T1000 (cell line): Measurements from ENCODE around the gene ZIC2.

ENCODE experiments used
- DNase-seq: peaks from one replicate; lab custom pipeline; 2025; ENCODE audit warnings: mixed read lengths; lab: John Stamatoyannopoulos, UW

The ZIC2 gene

DNA sequence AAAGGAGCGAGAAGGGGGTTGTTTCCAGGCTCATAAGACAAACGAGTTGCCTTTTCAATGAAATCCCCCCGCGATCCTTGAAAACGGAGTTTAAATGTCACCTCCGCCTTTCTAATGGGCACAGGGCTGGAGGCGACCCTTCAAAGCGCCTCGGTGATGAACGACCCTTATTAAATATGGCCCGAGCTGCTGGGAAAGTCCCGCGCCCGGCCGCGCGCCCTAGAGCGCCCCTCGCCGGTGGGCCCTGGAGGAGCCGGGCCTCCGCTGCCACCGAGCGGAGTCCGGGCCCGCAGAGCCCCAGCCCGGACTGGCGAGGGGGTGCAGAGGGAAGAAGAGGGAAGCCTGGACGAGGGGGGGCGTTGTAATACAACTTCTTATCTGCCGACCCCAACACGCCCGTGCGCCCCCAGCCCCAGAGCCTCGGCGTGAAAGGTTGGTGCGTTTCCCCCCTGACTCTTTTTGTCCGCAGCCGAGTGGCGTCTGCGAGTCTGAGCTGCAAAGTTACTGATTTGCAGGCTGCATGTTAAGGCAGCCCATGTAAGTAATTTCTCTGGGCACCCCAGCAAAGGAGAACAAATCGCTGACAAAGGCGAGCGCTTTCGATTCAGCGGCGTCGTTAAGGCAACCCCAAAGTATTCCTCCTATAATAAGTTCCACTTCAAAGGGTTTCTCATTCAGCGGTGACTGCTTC lies 21.9 kb upstream of the ZIC2 start:
- DNase-seq: no peak

DNA sequence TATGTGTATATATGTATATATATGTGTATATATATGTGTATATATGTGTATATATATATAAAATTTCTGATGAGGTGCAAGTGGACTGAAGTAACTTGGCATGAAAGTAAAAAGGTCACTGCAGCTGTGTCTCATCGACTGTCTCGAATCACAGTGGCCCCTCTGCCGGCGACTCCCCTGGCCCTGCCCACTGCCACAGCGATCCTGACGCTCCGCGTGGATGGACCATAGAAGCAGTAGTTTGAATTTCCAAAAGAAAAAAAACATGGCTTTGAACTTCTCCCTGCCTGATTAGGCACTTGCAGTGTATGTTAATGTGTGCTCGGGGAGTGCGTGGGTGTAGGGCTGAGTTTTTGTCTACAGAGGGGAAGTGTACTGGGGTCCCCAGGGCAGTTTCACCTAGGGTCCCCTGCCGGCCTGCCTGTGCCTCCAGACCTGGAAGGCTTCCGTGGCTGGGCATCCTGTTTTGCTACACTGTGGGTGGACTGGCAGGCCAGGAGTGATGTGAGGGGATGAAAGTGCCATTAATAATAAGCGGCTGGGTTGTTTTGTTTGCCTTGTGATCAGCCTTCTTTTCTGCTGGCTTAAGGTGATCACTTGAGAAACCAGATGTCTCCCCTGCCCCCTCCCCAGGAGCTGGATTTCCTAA lies 20.8 kb upstream of the ZIC2 start:
- no peak for DNase-seq

DNA sequence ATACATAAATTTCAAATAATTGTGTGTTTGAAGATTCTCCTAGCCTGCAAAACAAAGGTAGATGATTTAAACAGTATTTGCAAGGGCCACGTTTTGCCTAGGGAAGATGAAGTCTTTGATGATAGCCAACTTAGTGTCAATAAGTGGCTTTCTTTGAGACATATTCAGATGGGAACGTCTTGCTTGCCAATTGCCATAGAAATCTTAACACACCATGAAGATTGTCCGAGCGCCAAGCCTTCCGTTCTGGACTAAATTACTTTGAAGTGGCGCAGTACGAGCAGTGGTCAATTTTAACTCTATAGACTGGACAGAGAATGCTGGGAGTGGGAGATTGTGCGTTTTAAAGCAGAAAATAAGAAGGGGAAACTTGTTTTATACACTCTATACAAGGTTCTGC lies 19.9 kb upstream of the ZIC2 start:
- no peak for DNase-seq

DNA sequence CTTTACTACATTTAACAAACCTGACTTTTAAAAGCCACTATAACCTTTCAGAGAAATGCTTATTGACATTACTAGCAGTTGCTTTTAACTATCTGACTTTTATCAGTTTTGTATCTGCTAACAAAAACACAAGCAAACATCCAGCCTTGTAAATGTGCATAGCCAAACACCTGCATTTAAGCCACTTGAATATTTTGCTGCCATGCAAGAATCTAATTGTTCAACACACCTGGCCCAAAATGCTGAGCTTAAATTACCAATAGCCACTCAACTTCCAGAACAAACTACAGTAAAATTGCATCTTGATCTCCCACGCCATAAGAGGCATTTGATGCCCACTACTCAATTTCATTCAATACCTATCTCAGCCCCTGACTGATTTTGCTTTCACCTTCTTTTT lies 19.3 kb upstream of the ZIC2 start:
- no peak for DNase-seq

DNA sequence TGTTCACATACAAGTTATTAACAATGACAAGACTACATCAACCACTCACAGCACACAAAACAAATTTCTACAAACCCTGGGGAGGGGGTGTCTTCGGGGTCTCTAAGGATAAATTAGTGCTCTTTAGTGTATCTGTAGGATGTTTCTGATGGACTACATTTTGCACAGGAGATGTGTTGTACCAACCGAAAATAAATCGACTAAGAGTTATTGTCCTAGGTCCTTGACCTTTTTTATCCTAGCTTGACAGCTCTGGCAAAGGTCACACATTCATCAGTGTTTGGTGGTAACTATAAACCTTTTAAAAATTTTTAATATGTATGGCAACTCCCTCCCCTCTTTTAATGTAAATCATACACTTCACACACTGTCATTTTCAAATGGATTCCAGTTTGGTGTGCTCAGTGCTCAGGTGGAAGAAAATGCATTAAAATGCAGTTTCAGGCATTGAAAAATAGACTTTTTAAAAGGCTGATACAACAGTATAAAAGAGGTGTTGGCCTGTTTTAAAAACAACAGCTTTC lies 17.7 kb upstream of the ZIC2 start:
- DNase-seq: no peak

DNA sequence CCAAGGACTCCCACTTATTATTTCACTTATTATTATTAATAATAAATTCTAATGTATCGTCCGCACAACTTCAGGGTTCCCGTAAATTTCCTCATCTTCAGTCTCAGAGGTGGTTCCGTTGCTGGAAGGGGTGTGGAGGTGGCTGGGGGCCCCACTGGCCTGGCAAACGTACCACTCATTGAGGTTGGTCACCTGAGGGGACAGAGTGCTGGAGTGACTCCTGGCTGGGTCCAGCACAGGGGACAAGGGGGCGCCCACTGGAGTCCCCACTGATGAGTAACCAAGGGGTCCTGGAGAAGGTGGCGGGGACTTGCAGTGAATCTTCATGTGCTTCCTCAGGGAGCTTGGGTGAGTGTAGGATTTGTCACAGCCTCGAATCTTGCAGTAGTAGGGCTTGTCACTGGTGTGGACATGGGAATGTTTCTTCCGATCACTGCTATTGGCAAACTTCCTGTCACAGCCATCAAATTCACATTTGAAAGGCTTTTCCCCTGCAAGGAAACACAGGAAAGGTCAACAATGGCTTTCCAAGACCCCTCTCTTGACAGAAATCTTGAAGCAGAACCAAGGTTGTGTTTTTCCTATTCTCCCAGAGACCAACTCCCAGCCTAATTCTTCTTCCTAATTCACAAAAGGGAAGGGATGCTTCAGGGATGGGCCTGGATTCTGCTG lies 16.1 kb upstream of the ZIC2 start:
- DNase-seq: no peak

DNA sequence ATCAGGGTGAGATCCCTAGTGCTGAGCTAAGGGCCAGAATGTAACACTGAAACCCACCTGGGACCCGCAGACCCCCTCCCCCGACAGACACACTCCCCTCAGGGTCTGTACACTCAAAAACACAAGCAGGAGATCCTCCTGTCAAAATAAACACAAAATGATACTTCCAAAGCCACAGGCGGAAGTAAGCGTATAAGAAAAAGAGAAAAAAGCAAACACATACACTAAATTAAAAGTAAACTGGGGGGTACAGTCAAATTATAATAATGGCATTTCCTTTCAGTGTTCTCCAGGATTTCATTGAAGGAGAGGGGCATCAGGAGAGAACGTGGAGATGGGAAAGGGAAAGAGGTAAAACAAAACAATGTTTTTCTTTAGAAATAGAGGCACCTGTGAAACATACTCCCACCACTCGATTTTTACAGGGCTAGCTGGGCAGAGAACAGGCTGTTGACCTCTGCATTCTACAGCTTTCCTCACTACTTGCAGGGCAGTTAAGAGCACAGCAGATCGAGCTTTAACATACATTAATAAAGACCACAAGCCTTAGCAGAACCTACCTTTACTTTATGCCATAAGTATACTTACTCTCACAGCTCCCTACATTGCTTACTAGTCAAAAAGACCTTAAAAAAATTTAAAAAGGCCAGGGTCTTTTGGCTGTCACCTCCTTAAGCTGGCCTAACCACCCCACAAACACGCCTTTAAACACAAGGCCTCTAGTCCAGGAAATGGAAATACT lies 15.3 kb upstream of the ZIC2 start:
- no peak for DNase-seq

DNA sequence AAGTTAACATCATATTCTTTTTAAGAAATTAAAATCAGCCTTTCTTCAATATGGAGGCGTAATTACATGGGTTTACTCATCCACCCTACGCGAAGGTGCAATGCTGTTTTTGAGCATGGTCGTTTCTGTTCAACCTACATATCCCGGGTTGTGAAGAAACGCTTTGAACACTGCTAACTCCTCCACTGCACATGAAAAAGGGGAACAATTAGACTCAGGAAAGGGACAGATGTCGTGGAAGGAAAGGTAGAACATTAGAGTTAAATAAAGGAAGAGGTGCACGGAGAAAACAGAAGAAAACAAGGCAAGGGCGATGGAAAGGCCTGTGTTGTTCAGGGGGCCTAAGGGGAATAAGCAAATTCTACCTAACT lies 14.1 kb upstream of the ZIC2 start:
- DNase-seq: no peak

DNA sequence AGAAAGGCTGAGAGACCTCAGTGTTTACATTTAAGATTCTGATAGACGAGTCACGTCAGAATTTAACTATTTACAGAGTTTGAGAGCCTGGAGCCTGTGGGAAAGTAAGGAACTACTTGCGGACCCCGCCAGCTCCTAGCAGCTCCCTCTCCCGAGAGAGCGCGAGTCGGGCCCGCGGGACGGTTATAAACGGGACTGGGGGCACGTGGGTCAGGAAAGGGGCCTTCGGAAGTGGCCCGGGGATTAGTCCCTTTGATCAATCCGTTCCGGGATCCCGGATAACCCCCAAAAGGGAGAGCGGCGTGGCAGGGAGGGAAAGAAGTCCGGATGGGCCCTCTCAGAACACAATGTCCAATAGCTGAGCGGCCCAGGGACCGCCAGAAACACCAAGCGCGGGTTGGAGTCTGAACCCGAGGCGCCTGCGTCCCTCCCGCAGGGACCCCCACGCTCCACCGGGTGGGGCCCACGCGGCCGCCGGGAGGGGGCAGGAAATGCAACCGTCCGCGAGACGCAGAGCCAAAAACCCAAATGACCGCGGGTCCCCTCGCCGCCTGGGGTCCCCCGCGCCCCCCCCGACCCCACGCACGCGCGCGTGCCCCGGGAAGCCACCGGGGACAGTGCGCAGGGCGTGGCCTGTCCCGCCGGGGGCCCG lies 13.6 kb upstream of the ZIC2 start:
- no peak for DNase-seq

DNA sequence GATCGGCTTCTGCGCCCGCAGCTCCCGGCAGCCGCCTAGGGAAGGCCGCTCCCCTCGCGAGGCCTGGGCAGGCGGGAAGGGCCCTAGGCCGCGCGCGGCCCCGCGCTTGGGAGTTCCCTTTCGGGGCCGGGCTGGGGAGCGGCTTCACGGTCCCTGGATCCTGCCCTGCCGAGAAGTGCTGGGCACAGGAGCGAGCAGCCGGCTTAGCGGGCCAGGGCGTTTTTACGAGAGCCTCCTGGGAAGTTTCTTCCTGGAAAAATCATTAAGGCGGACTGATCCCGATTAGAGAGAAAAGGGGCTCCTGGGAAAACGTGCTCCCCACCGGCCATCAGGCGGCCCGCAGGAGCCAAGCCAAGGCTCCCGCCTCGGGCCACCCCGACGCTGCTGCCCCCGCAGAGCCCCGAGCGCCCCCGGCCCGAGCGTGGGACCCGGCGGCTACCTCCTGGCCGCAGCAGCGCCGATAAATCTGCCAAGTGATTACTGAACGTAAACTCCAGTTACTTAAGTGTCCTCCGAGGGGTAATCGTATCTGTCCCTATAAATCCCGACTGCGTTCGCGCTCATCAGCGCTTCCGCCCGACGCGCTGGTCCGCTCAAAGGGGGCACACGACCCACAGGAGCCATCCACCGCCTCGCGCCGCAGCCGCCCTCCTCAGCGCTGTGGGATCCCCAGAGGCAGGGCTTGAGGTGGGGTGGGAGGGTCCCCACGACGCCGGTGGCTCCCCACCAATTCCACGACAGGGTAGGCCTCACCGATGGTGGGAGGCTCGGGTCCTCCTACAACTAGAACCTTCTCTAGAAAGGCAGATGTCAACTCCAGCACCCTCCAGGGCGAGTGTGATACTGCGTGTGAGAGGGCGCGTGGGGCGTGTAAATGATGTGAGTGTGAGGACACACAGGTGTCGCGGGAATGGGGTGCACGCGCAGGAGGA lies 12.8 kb upstream of the ZIC2 start:
- DNase-seq: no peak

DNA sequence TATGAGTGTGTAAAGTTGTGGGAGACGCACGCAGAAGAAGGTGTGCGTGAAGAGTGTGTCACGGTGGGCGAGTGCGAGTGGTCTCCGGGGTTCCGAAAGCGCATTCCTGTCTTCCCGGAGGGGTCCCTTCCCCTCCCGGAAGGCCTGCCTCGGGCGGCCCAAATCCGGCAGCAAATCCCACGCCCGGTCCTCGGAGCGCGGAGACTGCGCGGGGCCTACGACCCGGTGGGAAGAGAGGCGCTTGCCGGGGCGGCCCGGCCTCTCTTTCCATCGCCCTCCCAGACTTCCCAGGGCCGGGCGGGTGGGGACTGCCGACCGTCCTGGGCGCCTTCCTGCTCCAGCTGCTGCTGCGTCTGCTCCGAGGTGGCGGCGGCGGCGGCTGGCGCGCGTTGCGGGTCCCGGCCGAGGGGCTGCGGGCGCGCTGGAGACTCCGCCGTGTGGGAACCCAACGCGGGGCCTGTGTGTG lies 12.1 kb upstream of the ZIC2 start:
- DNase-seq: no peak

DNA sequence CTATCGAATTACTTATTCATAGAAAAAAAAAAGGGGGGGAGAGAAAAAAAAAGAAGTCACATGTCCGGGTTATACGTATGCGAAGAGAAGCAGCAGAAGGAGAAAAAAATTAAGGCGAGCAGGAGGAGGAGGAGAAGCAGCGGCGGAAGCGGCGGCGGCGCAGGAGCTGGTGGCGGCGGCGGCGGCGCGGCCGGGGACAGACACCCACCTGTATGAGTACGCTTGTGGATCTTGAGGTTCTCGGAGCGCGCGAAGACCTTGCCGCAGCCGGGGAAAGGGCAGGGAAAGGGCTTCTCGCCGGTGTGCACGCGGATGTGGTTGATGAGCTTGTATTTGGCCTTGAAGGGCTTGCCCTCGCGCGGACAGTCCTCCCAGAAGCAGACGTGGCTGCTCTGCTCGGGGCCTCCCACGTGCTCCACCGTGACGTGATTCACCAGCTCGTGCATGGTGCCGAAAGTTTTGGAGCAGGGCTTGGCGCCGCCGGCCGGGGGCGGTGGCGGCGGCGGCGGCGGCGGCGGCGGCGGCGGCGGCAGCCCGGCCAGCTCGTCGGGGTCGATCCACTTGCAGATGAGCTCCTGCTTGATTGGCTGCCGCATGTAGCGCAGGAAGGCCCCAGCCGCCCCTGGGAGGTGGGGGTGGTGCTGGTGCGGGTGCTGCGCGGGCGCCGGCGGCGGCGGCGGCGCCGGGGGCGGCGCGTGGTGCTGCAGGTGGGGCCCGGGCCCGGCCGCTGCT lies 11.5 kb upstream of the ZIC2 start:
- no peak for DNase-seq

DNA sequence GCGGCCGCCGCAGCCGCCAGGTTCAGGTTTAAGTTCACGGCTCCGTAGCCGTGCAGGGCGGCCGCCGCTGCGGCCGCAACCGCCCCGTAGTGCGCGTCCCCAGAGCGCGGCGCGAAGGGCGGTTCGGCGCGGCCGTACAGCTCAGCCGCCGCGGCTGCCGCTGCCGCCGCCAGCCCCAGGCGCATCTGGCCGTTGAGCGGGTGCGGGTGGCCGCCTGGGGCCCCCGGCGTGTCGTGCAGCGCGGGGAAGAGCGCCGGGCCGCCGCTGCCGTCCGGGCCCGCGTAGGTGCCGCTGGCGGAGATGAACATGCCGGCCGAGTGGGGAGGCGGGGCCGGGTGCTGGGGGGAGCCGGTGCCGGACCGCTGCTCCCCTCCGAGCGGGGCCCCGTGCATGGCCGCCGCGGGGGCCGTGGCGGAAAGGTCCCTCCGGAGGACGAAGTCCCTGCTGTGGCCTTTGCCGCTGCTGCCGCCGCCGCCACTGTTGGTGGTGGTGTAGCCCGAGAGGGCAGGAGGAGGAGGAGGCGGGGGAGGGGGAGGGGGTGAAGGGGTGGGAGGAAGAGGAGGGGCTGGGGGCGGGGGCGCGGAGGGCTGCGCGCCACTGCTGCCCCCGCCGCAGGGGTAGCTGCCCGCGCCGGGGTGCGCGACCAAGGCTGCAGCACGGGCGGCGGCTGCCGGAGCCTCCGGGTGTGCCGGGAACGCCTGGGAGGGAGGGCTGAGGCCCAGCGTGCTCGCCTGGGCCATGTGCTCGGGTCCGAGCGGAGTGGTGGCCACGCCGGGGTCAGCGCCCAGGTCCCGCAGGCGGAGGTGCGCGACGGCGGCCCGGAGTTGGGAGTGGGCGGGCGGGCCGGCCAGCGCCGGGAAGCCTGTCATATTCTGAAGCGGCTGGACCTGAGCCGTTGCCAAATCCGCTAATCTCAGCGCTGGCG lies 10.7 kb upstream of the ZIC2 start:
- DNase-seq: no peak

DNA sequence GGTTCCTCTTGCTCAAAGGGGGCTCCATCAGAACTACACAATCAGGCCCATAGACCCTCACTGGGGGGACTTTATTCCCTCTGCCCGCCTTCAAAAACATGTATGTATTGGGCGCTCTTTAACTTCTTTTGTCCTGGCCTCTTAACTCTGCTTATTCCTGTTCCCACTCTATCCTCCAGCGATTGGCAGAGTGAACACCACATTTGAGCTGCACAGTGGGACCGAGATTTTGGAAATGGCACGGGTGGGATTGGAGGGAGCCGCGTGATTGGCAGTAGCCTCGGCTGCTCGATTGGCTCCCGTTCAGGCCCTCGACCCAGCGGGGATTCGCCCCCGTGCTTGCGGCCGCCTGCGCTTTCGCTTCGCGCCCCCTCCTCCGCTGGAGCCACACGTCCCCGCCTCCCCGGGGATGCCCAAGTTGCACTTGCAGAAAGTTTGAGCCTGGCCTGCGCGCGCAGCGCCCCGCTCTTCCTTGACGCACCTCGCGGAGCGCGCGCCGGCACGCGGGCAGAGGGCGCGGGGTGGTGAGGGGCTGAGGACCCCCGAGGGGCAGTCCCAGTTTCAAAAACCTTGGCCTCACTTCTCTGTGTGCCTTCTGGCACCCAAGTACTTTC lies 9.9 kb upstream of the ZIC2 start, which contains the start of gene ZIC5:
ZIC5 (minus strand) TSS at position 192 of the 614 bp plus-strand sequence; CDS start at position 28, 164 bp downstream.
- no peak for DNase-seq

DNA sequence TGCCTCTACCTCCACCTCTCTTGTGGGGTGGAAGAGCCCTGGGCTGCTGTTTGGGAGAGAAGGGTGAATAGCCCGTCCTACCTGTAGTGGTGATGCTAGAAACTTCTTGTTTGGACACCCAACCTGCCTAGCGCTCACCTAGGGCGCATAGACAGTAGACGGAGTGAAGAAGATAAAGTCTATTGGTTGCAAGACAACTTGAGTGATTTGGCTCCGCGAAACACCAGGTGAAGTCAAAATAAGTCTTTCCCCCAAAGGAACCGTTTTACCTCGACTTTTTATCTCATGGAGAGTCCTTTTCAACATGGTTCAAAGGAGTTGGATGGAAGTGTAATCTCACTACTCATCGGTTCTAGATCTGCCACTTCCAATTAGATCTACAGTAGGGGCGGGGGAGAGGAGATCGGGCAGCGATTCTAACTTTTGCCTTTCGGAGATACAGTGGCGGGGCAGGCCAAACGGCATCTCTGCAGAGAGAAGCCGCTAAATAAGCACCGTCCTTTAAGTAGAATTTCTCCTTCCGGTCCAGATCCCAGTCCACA lies 9.3 kb upstream of the ZIC2 start:
- DNase-seq: no peak

DNA sequence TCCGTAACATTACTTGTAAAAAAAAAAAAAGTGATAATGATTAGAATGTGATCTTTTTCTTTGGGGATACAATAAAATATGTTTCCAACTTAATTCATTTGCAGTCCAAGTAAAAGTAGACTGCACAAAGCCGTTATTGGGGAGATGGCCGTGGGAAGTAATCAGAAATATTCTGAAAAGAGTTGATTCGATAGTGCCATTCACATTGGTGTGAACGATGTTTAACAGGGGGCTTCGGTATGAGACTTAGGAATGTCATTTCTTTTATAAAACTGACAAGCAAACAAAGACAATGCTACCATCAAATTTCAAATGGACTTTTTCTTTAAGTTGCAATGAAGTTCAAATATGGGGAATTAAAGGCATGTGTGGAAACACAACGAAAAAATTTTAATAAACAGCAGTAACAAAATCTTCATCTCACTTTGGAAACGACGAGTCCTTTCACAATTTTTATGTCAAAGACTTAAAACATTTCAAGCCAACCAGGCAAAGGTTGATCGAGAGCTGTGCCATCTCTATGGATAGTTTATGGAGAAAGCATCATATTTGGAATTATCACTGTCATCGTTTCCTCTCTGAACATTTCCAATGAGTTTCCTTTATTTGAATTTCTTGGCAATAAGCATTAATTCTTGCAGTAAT lies 8.3 kb upstream of the ZIC2 start:
- no peak for DNase-seq

DNA sequence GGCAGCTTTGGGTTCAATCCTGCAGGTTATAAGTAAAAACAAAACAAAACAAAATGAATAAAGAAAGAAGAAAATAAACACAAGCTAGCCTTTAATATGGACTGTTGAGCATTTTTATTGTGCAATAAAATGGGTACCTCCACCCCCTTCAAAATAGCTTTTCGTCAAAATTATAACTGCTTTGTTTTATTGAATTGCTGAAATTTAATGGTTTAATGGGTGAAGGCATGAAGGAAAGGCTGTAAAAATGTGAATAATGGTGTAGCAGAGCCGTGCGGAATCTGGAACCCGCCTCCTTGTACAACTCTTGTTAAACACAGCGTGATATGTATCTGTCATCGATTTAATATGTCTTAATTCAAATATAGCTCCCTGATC lies 7.8 kb upstream of the ZIC2 start:
- DNase-seq: no peak
